GM12878 (cell line): ENCODE results near the gene THAP5. TPM values are rescaled to one million over a fixed set of nuclear protein-coding genes. Genes with fewer than 3 reads are reported as not detected.

Experiments used
- ATAC-seq: fragments of 200-7000 bp; cut with Tn5 transposase; 3 replicates; pipeline ENCODE4 v1.9.1; 2020; ENCODE audit warnings: mild to moderate bottlenecking, moderate library complexity
- BruUV-seq: library from RNA; stranded (reverse); fragments of 400-500 nt; replicated peaks from 2 replicates; lab custom pipeline; 2021; lab: Mats Ljungman, UMichigan
- CTCF ChIA-PET: fragments of 300-600 bp; sonication (Branson Sonifier 250); formaldehyde crosslinking; extraction: SDS; loops from one replicate; lab custom pipeline; 2021; ENCODE audit warnings: inconsistent platforms; lab: Yijun Ruan, JAX
- POLR2A ChIA-PET: fragments of 350-600 bp; formaldehyde crosslinking; extraction: SDS; loops from one replicate; lab custom pipeline; 2021; ENCODE audit warnings: inconsistent platforms; lab: Charles Lee
- RAD21 ChIA-PET: fragments of 300-600 bp; sonication (Branson Sonifier 250); formaldehyde crosslinking; loops from one replicate; lab custom pipeline; 2023; ENCODE audit warnings: antibody characterized with exemption; ENCODE audit not compliant: unreplicated experiment; lab: Charles Lee
- SMC1A ChIA-PET: fragments of 300-600 bp; sonication (Branson Sonifier 250); formaldehyde crosslinking; loops from one replicate; lab custom pipeline; 2023; ENCODE audit not compliant: unreplicated experiment, uncharacterized antibody; lab: Charles Lee
- DNase-seq: peaks from one replicate; pipeline ENCODE4 v3.0.0-alpha.2; 2011; ENCODE audit warnings: low read depth, low spot score
- FAIRE-seq: peaks from 3 replicates; lab custom pipeline; 2011; peaks lifted over from hg19 to GRCh38; lab: Jason Lieb, UNC
- H2AFZ ChIP-seq: 2 replicates; pipeline ENCODE4 v1.6.0; 2011; ENCODE audit warnings: low read depth, low read length, control low read depth; ENCODE audit not compliant: control insufficient read depth
- H3K27ac ChIP-seq: 2 replicates; pipeline ENCODE4 v1.5.1; 2011; ENCODE audit warnings: control low read depth; ENCODE audit not compliant: control insufficient read depth, insufficient read depth
- H3K27me3 ChIP-seq, 2 experiments: replicated peaks in 1 of 2; 2 replicates each; pipeline versions ENCODE4 v1.6.0 to v1.6.1; 2011; ENCODE audit warnings: low read length in 1 of 2; ENCODE audit not compliant: control insufficient read depth in 2 of 2, insufficient read depth in 2 of 2
- H3K36me3 ChIP-seq, 2 experiments: 2 replicates each; pipeline ENCODE4 v1.5.1; 2011; ENCODE audit warnings: low read length in 1 of 2; ENCODE audit not compliant: control insufficient read depth in 2 of 2, insufficient read depth in 2 of 2
- H3K4me1 ChIP-seq: 2 replicates; pipeline ENCODE4 v1.6.1; 2011; ENCODE audit warnings: mild to moderate bottlenecking, low read length, moderate library complexity, mixed read lengths; ENCODE audit not compliant: control insufficient read depth, insufficient read depth
- H3K4me2 ChIP-seq: 2 replicates; pipeline ENCODE4 v1.6.0; 2011; ENCODE audit warnings: control low read depth; ENCODE audit not compliant: control insufficient read depth, insufficient read depth
- H3K4me3 ChIP-seq: fragments of 200-600 bp; sonication (generic); 2 replicates; pipeline ENCODE4 v1.5.1; 2016
- H3K79me2 ChIP-seq: 2 replicates; pipeline ENCODE4 v1.6.0; 2011; ENCODE audit warnings: low read length; ENCODE audit not compliant: control insufficient read depth, insufficient read depth
- H3K9ac ChIP-seq: 2 replicates; pipeline ENCODE4 v1.8.0; 2011; ENCODE audit warnings: low read length, control low read depth, mixed read lengths; ENCODE audit not compliant: control insufficient read depth, insufficient read depth
- H3K9me3 ChIP-seq: replicated peaks from 3 replicates; pipeline ENCODE4 v1.5.1; 2011; ENCODE audit warnings: mild to moderate bottlenecking, low read length; ENCODE audit not compliant: control insufficient read depth, insufficient read depth
- H4K20me1 ChIP-seq: 2 replicates; pipeline ENCODE4 v1.6.0; 2011; ENCODE audit not compliant: control insufficient read depth, insufficient read depth
- BMI1 ChIP-seq: fragments of 450-650 bp; IDR thresholded peaks from 2 replicates; pipeline ENCODE4 v1.6.1; 2016; ENCODE audit warnings: mild to moderate bottlenecking, moderate library complexity, borderline replicate concordance
- FOXK2 ChIP-seq: fragments of 450-650 bp; IDR thresholded peaks from 2 replicates; pipeline ENCODE4 v1.6.1; 2017; ENCODE audit warnings: mild to moderate bottlenecking, moderate library complexity
- HDAC2 ChIP-seq: fragments of 200-600 bp; sonication (generic); IDR thresholded peaks from 2 replicates; pipeline ENCODE4 v1.6.1; 2017
- MYC ChIP-seq: IDR thresholded peaks from 2 replicates; pipeline ENCODE4 v1.6.1; 2011; ENCODE audit warnings: mild to moderate bottlenecking, low read length, moderate library complexity, inconsistent platforms; ENCODE audit not compliant: insufficient read depth, insufficient replicate concordance, insufficient read length, severe bottlenecking
- POLR2A ChIP-seq: IDR thresholded peaks from 2 replicates; pipeline ENCODE4 v1.6.1; 2011; ENCODE audit warnings: low read depth, mild to moderate bottlenecking, low read length
- RB1 ChIP-seq: fragments of 450-650 bp; formaldehyde crosslinking; IDR thresholded peaks from 2 replicates; pipeline ENCODE4 v1.6.1; 2017; ENCODE audit warnings: mild to moderate bottlenecking, borderline replicate concordance
- SIX5 ChIP-seq: IDR thresholded peaks from 2 replicates; pipeline ENCODE4 v1.6.1; 2011; ENCODE audit warnings: mild to moderate bottlenecking, low read depth, low read length, moderate library complexity; ENCODE audit not compliant: severe bottlenecking
- WGBS: methylation state at CpG from one replicate; pipeline ENCODE4 v1.1.6; 2016; ENCODE audit warnings: low lambda C conversion rate; ENCODE audit not compliant: insufficient replicate concordance, insufficient coverage; ENCODE audit errors: missing lambda C conversion rate; 5-methylcytosine and 5-hydroxymethylcytosine counted together
- in situ Hi-C: fragments of 300-500 bp; cut with MboI; formaldehyde crosslinking; loops from 9 replicates; pipeline ENCODE4 v1.14.3; 2018; ENCODE audit warnings: mixed read lengths
- intact Hi-C: fragments of 100-400 bp; cut with micrococcal nuclease; formaldehyde crosslinking; loops from one replicate; pipeline ENCODE4 v1.14.2; 2022; ENCODE audit not compliant: unreplicated experiment
- polyA plus RNA-seq, 11 experiments: library from polyadenylated mRNA; depleted of rRNA in 4 of 11; unstranded in 6 of 11; stranded (reverse) in 5 of 11; fragments of >200 nt; fragmentation: Nextera tagmentation in 4 of 11; fragmentation: Illumina TruSeq in 1 of 11; extraction: Ambion mirVana in 4 of 11; extraction: Trizol in 1 of 11; gene quantifications; 1 replicate in 1 of 11; 2 replicates in 10 of 11; pipeline versions ENCODE4 v1.2.1 to v1.2.3, GENCODE V29; 2011 to 2016; ENCODE audit warnings: inconsistent platforms in 2 of 11, missing spikeins in 2 of 11, low read depth in 1 of 11
- total RNA-seq, 4 experiments: library from RNA; depleted of rRNA in 3 of 4; stranded (reverse); fragments of >200 nt in 3 of 4; fragmentation: Illumina TruSeq in 1 of 4; extraction: Trizol in 1 of 4; gene quantifications; 2 replicates each; pipeline versions ENCODE4 v1.2.1 to v1.2.3, GENCODE V29; 2013 to 2021
- TF ChIP-seq, protein P1 (sequence below): IDR thresholded peaks from 2 replicates; pipeline ENCODE4 v1.6.1; 2012; ENCODE audit warnings: improper control_type of control experiment, low read depth, low read length; ENCODE audit not compliant: insufficient replicate concordance
- TF ChIP-seq, protein P2 (sequence below): IDR thresholded peaks from 2 replicates; pipeline ENCODE4 v1.6.1; 2011; ENCODE audit warnings: mild to moderate bottlenecking, low read depth, low read length, moderate library complexity; ENCODE audit not compliant: insufficient replicate concordance
- TF ChIP-seq, protein P3 (sequence below): IDR thresholded peaks from 2 replicates; pipeline ENCODE4 v1.6.1; 2012; ENCODE audit warnings: mild to moderate bottlenecking, low read depth, low read length

The THAP5 gene
- total and polyA plus RNA-seq, 10 of the 15 experiments (the other 5 are each of a cell fraction or from before 2014, with no cell fraction given): 13.0 to 47.7 (median 24.2) TPM

DNA sequence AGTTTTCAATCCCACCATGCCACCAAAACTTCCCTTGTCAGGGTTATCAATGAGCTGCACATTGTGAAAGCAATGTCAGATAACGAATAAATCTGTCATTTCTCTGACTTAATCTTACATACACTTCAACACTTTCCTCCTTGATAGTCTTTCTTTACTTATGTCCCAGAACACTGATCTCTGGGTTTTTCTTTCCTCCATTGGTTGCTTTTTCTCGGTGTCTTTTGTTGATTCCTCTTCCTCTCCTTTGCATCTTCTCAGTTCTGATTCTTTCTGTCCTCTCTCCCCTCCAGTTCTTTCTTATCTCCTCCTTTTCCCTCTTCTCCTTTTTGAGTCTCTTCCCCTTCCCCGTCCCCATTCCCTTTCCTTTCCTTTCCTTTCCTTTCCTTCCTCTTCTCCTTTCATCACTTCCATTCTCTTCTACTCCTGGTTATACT is 16.8 kb upstream of the THAP5 start (continued):
- TF ChIP-seq, protein P1, sequence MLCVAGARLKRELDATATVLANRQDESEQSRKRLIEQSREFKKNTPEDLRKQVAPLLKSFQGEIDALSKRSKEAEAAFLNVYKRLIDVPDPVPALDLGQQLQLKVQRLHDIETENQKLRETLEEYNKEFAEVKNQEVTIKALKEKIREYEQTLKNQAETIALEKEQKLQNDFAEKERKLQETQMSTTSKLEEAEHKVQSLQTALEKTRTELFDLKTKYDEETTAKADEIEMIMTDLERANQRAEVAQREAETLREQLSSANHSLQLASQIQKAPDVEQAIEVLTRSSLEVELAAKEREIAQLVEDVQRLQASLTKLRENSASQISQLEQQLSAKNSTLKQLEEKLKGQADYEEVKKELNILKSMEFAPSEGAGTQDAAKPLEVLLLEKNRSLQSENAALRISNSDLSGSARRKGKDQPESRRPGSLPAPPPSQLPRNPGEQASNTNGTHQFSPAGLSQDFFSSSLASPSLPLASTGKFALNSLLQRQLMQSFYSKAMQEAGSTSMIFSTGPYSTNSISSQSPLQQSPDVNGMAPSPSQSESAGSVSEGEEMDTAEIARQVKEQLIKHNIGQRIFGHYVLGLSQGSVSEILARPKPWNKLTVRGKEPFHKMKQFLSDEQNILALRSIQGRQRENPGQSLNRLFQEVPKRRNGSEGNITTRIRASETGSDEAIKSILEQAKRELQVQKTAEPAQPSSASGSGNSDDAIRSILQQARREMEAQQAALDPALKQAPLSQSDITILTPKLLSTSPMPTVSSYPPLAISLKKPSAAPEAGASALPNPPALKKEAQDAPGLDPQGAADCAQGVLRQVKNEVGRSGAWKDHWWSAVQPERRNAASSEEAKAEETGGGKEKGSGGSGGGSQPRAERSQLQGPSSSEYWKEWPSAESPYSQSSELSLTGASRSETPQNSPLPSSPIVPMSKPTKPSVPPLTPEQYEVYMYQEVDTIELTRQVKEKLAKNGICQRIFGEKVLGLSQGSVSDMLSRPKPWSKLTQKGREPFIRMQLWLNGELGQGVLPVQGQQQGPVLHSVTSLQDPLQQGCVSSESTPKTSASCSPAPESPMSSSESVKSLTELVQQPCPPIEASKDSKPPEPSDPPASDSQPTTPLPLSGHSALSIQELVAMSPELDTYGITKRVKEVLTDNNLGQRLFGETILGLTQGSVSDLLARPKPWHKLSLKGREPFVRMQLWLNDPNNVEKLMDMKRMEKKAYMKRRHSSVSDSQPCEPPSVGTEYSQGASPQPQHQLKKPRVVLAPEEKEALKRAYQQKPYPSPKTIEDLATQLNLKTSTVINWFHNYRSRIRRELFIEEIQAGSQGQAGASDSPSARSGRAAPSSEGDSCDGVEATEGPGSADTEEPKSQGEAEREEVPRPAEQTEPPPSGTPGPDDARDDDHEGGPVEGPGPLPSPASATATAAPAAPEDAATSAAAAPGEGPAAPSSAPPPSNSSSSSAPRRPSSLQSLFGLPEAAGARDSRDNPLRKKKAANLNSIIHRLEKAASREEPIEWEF: no peak

GRCh38 chr7:108585843-108586242 is 16.3 kb upstream of the THAP5 start:
- Histone ChIP-seq H2AFZ (no peak overlapping the region), H3K4me2 (no peak overlapping the region), H3K27ac (no peak overlapping the region), H3K36me3 (no peaks in the 10 kb centered on the region), H3K4me1 (no peaks in the 10 kb centered on the region), H3K9me3 (no peaks in the 10 kb centered on the region), H3K4me3 (no peak overlapping the region), H3K79me2 (no peaks in the 10 kb centered on the region), H4K20me1 (no peaks in the 10 kb centered on the region), H3K27me3 (no peaks in the 10 kb centered on the region), H3K9ac (no peak overlapping the region)
- FAIRE-seq (no peak), DNase-seq (no peak), ATAC-seq (no peak)
- TF ChIP-seq RB1 (no peak), MYC (no peak), BMI1 (no peak), FOXK2 (no peak), POLR2A (no peak), HDAC2 (no peak), SIX5 (no peak)
- TF ChIP-seq, protein P2, sequence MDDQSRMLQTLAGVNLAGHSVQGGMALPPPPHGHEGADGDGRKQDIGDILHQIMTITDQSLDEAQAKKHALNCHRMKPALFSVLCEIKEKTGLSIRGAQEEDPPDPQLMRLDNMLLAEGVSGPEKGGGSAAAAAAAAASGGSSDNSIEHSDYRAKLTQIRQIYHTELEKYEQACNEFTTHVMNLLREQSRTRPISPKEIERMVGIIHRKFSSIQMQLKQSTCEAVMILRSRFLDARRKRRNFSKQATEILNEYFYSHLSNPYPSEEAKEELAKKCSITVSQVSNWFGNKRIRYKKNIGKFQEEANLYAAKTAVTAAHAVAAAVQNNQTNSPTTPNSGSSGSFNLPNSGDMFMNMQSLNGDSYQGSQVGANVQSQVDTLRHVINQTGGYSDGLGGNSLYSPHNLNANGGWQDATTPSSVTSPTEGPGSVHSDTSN: no peak
- TF ChIP-seq, protein P3, sequence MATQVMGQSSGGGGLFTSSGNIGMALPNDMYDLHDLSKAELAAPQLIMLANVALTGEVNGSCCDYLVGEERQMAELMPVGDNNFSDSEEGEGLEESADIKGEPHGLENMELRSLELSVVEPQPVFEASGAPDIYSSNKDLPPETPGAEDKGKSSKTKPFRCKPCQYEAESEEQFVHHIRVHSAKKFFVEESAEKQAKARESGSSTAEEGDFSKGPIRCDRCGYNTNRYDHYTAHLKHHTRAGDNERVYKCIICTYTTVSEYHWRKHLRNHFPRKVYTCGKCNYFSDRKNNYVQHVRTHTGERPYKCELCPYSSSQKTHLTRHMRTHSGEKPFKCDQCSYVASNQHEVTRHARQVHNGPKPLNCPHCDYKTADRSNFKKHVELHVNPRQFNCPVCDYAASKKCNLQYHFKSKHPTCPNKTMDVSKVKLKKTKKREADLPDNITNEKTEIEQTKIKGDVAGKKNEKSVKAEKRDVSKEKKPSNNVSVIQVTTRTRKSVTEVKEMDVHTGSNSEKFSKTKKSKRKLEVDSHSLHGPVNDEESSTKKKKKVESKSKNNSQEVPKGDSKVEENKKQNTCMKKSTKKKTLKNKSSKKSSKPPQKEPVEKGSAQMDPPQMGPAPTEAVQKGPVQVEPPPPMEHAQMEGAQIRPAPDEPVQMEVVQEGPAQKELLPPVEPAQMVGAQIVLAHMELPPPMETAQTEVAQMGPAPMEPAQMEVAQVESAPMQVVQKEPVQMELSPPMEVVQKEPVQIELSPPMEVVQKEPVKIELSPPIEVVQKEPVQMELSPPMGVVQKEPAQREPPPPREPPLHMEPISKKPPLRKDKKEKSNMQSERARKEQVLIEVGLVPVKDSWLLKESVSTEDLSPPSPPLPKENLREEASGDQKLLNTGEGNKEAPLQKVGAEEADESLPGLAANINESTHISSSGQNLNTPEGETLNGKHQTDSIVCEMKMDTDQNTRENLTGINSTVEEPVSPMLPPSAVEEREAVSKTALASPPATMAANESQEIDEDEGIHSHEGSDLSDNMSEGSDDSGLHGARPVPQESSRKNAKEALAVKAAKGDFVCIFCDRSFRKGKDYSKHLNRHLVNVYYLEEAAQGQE: no peak
- CTCF ChIA-PET: interaction anchor here (0.9 kb wide), 1 partner anchor 29 kb away, joined by 3 read pairs; no protein-coding TSS in a partner anchor
- BruUV-seq: no TSS peak
- SMC1A ChIA-PET: interaction anchor here (1.5 kb wide), 1 partner anchor 37 kb away, joined by 3 read pairs; no protein-coding TSS in a partner anchor
- 69% methylated on average over 2 of the region's 2 CpGs for WGBS
- in situ Hi-C loops: no loop called here
- RAD21 ChIA-PET: no interaction called here
- intact Hi-C loops: no loop called here
- POLR2A ChIA-PET: no interaction called here
